IPS DF 6.9 (cell line): ENCODE measurements around the gene LFNG.
"Not testable (repeated sequence)": the region's sequence is repeated elsewhere in the genome, so short reads cannot be mapped to it uniquely, and the experiment has no call there.

Experiments
- DNase-seq: peaks from one replicate; pipeline ENCODE4 v3.0.0-alpha.2; 2013; ENCODE audit warnings: low read depth, low spot score
- H3K27ac ChIP-seq: one replicate; pipeline ENCODE4 v1.5.1; 2013; ENCODE audit warnings: low read length, control low read depth
- H3K27me3 ChIP-seq: 2 replicates; pipeline ENCODE4 v1.6.1; 2013; ENCODE audit warnings: mild to moderate bottlenecking, low read length; ENCODE audit not compliant: control insufficient read depth, insufficient read depth
- H3K36me3 ChIP-seq: 2 replicates; pipeline ENCODE4 v1.6.1; 2013; ENCODE audit warnings: low read length; ENCODE audit not compliant: control insufficient read depth, insufficient read depth
- H3K4me1 ChIP-seq: 2 replicates; pipeline ENCODE4 v1.6.1; 2013; ENCODE audit warnings: low read length; ENCODE audit not compliant: control insufficient read depth, insufficient read depth
- H3K4me3 ChIP-seq: 2 replicates; pipeline ENCODE4 v1.5.1; 2013; ENCODE audit warnings: mild to moderate bottlenecking, low read length
- H3K9me3 ChIP-seq: 2 replicates; pipeline ENCODE4 v1.6.1; 2013; ENCODE audit warnings: low read length, inconsistent platforms; ENCODE audit not compliant: control insufficient read depth, insufficient read depth
- WGBS: extraction: QIAGEN DNeasy Blood & Tissue Kit; methylation state at CpG from one replicate; pipeline ENCODE4 v1.1.7; 2013; ENCODE audit warnings: mixed read lengths, missing lambda C conversion rate; ENCODE audit not compliant: insufficient read length, insufficient coverage; 5-methylcytosine and 5-hydroxymethylcytosine counted together

Gene LFNG

GRCh38 chr7:2553108-2553507 lies 33.5 kb downstream of the LFNG start:
- H3K36me3 ChIP-seq: no peaks in the 10 kb centered on the region; the same call in 1 of the 2 replicates
- no peak overlapping the region for H3K27ac ChIP-seq
- H3K9me3 ChIP-seq: no peaks in the 10 kb centered on the region
- no peak overlapping the region for H3K4me3 ChIP-seq
- DNase-seq: no peak
- WGBS: no CpG with 5 or more reads among the region's 10 CpGs
- H3K27me3 ChIP-seq: no peaks in the 10 kb centered on the region
- peaks cover 2% of the 10 kb centered on the region; the same call in 1 of the 2 replicates for H3K4me1 ChIP-seq

- Histone ChIP-seq H3K4me3 (no peak overlapping the region), H3K36me3 (no peaks in the 10 kb centered on the region; the same call in 1 of the 2 replicates), H3K4me1 (peaks cover 2% of the 10 kb centered on the region; the same call in 1 of the 2 replicates), H3K27ac (no peak overlapping the region), H3K9me3 (no peaks in the 10 kb centered on the region), H3K27me3 (no peaks in the 10 kb centered on the region)
- WGBS: no CpG with 5 or more reads among the region's 16 CpGs
- no peak for DNase-seq
These were observed 34.4 kb downstream of the LFNG start for GRCh38 chr7:2553831-2554581.

- no CpG with 5 or more reads among the region's 12 CpGs for WGBS
- no peaks in the 10 kb centered on the region for H3K9me3 ChIP-seq
- no peak for DNase-seq
- no peak overlapping the region for H3K27ac ChIP-seq
- no peaks in the 10 kb centered on the region; the same call in 1 of the 2 replicates for H3K36me3 ChIP-seq
- peak overlapping the region; percentile 96 for H3K4me3 ChIP-seq
- peaks cover 2% of the 10 kb centered on the region; the same call in 1 of the 2 replicates for H3K4me1 ChIP-seq
- H3K27me3 ChIP-seq: no peaks in the 10 kb centered on the region
These were observed 35.1 kb downstream of the LFNG start for GRCh38 chr7:2554661-2555111.

GRCh38 chr7:2555121-2556052 lies 35.8 kb downstream of the LFNG start, which contains the start of gene BRAT1:
BRAT1 (minus strand) TSS chr7:2555524; CDS start chr7:2554431, 1,093 bp downstream.
- DNase-seq: peak; percentile 89

GRCh38 chr7:2558629-2559282 lies 39.2 kb downstream of the LFNG start, which contains the start of gene IQCE:
IQCE (plus strand) TSS chr7:2558979; CDS start chr7:2559182, 203 bp downstream.
- H3K4me1 ChIP-seq: peaks cover 2% of the 10 kb centered on the region; the same call in 1 of the 2 replicates
- H3K4me3 ChIP-seq: peak within 1 kb of the TSS; percentile 70
- no peaks in the 10 kb centered on the region for H3K9me3 ChIP-seq
- peak; percentile 80 for DNase-seq
- no CpG with 5 or more reads among the region's 66 CpGs for WGBS
- H3K36me3 ChIP-seq: no peaks in the 10 kb centered on the region
- no peaks in the 10 kb centered on the region for H3K27me3 ChIP-seq
- H3K27ac ChIP-seq: no peak within 1 kb of the TSS

More at GRCh38 chr7:2555121-2556052, 35.8 kb downstream of the LFNG start, which contains the start of gene BRAT1:
- H3K27ac ChIP-seq: no peak within 1 kb of the TSS
- no peaks in the 10 kb centered on the region for H3K9me3 ChIP-seq
- no peaks in the 10 kb centered on the region for H3K27me3 ChIP-seq
- no CpG with 5 or more reads among the region's 79 CpGs for WGBS
- no peaks in the 10 kb centered on the region; the same call in 1 of the 2 replicates for H3K36me3 ChIP-seq
- peak within 1 kb of the TSS; percentile 96 for H3K4me3 ChIP-seq
- H3K4me1 ChIP-seq: peaks cover 2% of the 10 kb centered on the region; the same call in 1 of the 2 replicates

GRCh38 chr7:2559283-2559950 lies 39.8 kb downstream of the LFNG start:
- no peaks in the 10 kb centered on the region for H3K36me3 ChIP-seq
- no peaks in the 10 kb centered on the region for H3K27me3 ChIP-seq
- no peak for DNase-seq
- WGBS: no CpG with 5 or more reads among the region's 53 CpGs
- H3K4me1 ChIP-seq: peaks cover 2% of the 10 kb centered on the region; the same call in 1 of the 2 replicates
- no peak overlapping the region for H3K27ac ChIP-seq
- H3K9me3 ChIP-seq: no peaks in the 10 kb centered on the region
- peak overlapping the region; percentile 70 for H3K4me3 ChIP-seq

- not testable (repeated sequence) for H3K27me3 ChIP-seq, H3K4me1 ChIP-seq, H3K4me3 ChIP-seq, DNase-seq, H3K9me3 ChIP-seq, H3K36me3 ChIP-seq, H3K27ac ChIP-seq
- WGBS: no CpG with 5 or more reads among the region's 3 CpGs
These were observed 44.4 kb downstream of the LFNG start for GRCh38 chr7:2563955-2564354.

- Histone ChIP-seq H3K27ac (no peak overlapping the region), H3K36me3 (no peaks in the 10 kb centered on the region), H3K4me1 (0 out of 2 replicates have a peak, but pooled peaks cover 3% of the 10 kb centered on the region), H3K4me3 (no peak overlapping the region), H3K9me3 (no peaks in the 10 kb centered on the region), H3K27me3 (no peaks in the 10 kb centered on the region)
- no CpG with 5 or more reads among the region's 12 CpGs for WGBS
- DNase-seq: no peak
These were observed 45.5 kb downstream of the LFNG start for GRCh38 chr7:2564970-2565540.

- 0 out of 2 replicates have a peak, but pooled peaks cover 3% of the 10 kb centered on the region for H3K4me1 ChIP-seq
- H3K36me3 ChIP-seq: no peaks in the 10 kb centered on the region
- H3K27ac ChIP-seq: no peak overlapping the region
- H3K9me3 ChIP-seq: no peaks in the 10 kb centered on the region
- no peak for DNase-seq
- H3K27me3 ChIP-seq: no peaks in the 10 kb centered on the region
- H3K4me3 ChIP-seq: no peak overlapping the region
- no CpG with 5 or more reads among the region's 8 CpGs for WGBS
These were observed 46.8 kb downstream of the LFNG start for GRCh38 chr7:2566348-2566889.
